Nephron (organoid): ENCODE measurements around the gene MMEL1.
A peak's percentile ranks its signal among the peaks of the same experiment; 100 is the strongest.

ENCODE experiments used
- H3K27ac Mint-ChIP-seq, 3 experiments: 2 replicates each; pipeline ENCODE4 v1.8.0; 2020; ENCODE audit warnings: mixed read lengths in 3 of 3, mild to moderate bottlenecking in 2 of 3, moderate library complexity in 1 of 3
- H3K27me3 Mint-ChIP-seq: 2 replicates; pipeline ENCODE4 v1.8.0; 2021; ENCODE audit warnings: low read depth, mild to moderate bottlenecking, moderate library complexity, mixed read lengths
- H3K36me3 Mint-ChIP-seq: 2 replicates; pipeline ENCODE4 v1.8.0; 2020; ENCODE audit warnings: low read depth, mixed read lengths
- H3K4me1 Mint-ChIP-seq: 2 replicates; pipeline ENCODE4 v1.8.0; 2020; ENCODE audit warnings: mixed read lengths
- H3K4me3 Mint-ChIP-seq, 3 experiments: 2 replicates each; pipeline ENCODE4 v1.8.0; 2020; ENCODE audit warnings: mild to moderate bottlenecking in 3 of 3, mixed read lengths in 3 of 3, moderate library complexity in 2 of 3
- H3K9me3 Mint-ChIP-seq: 2 replicates; pipeline ENCODE4 v1.8.0; 2020; ENCODE audit warnings: mixed read lengths
- CTCF ChIP-seq, 3 experiments: fragments of 200-600 bp; sonication (generic); IDR thresholded peaks; one replicate each; pipeline ENCODE4 v1.5.0; 2021; ENCODE audit warnings: antibody characterized with exemption in 3 of 3; ENCODE audit not compliant: unreplicated experiment in 3 of 3

Gene MMEL1

GRCh38 chr1:2607641-2608091 is 25.1 kb downstream of the MMEL1 start:
- TF ChIP-seq CTCF (IDR thresholded peaks at IDR 0.05; ENCODE audit: unreplicated experiment in 3 of 3) = no peak
- Mint-ChIP-seq H3K36me3 (no peaks in the 10 kb centered on the region), H3K4me3 (no peak overlapping the region), H3K4me1 (peaks cover 8% of the 10 kb centered on the region), H3K27ac (peak overlapping the region in 2 of 3 experiments; percentile 54 to 60), H3K27me3 (peaks cover 6% of the 10 kb centered on the region), H3K9me3 (no peaks in the 10 kb centered on the region)

- Mint-ChIP-seq H3K4me3 (no peak overlapping the region), H3K4me1 (peaks cover 8% of the 10 kb centered on the region), H3K27ac (peak overlapping the region in 2 of 3 experiments; percentile 54 to 60), H3K36me3 (no peaks in the 10 kb centered on the region), H3K27me3 (peaks cover 12% of the 10 kb centered on the region), H3K9me3 (no peaks in the 10 kb centered on the region)
- no peak for TF ChIP-seq CTCF (IDR thresholded peaks at IDR 0.05; ENCODE audit: unreplicated experiment in 3 of 3)
These were observed 25.8 kb downstream of the MMEL1 start for GRCh38 chr1:2606881-2607621.

GRCh38 chr1:2606396-2606880 is 26.4 kb downstream of the MMEL1 start:
- no peaks in the 10 kb centered on the region for H3K9me3 Mint-ChIP-seq
- TF ChIP-seq CTCF (IDR thresholded peaks at IDR 0.05; ENCODE audit: unreplicated experiment in 3 of 3) = no peak
- H3K27me3 Mint-ChIP-seq = peaks cover 18% of the 10 kb centered on the region
- H3K4me1 Mint-ChIP-seq = peaks cover 8% of the 10 kb centered on the region
- H3K36me3 Mint-ChIP-seq = no peaks in the 10 kb centered on the region
- H3K27ac Mint-ChIP-seq = no peak overlapping the region
- H3K4me3 Mint-ChIP-seq = no peak overlapping the region

GRCh38 chr1:2605509-2606395 is 27.1 kb downstream of the MMEL1 start:
- H3K27me3 Mint-ChIP-seq = peaks cover 23% of the 10 kb centered on the region
- no peaks in the 10 kb centered on the region for H3K9me3 Mint-ChIP-seq
- no peak for TF ChIP-seq CTCF (IDR thresholded peaks at IDR 0.05; ENCODE audit: unreplicated experiment in 3 of 3)
- H3K36me3 Mint-ChIP-seq = no peaks in the 10 kb centered on the region
- no peak overlapping the region for H3K27ac Mint-ChIP-seq
- no peak overlapping the region for H3K4me3 Mint-ChIP-seq
- peaks cover 8% of the 10 kb centered on the region for H3K4me1 Mint-ChIP-seq

GRCh38 chr1:2604844-2605508 is 27.8 kb downstream of the MMEL1 start:
- no peaks in the 10 kb centered on the region for H3K9me3 Mint-ChIP-seq
- H3K27me3 Mint-ChIP-seq = peaks cover 19% of the 10 kb centered on the region
- peaks cover 8% of the 10 kb centered on the region for H3K4me1 Mint-ChIP-seq
- H3K27ac Mint-ChIP-seq = no peak overlapping the region
- no peaks in the 10 kb centered on the region for H3K36me3 Mint-ChIP-seq
- no peak for TF ChIP-seq CTCF (IDR thresholded peaks at IDR 0.05; ENCODE audit: unreplicated experiment in 3 of 3)
- H3K4me3 Mint-ChIP-seq = no peak overlapping the region
